HS-27A (cell line): Measurements from ENCODE around the gene CLEC16A.

ENCODE experiments used
- DNase-seq: peaks from one replicate; pipeline ENCODE4 v3.0.0-alpha.2; 2012; ENCODE audit warnings: low read depth, missing footprints

The CLEC16A gene

DNA sequence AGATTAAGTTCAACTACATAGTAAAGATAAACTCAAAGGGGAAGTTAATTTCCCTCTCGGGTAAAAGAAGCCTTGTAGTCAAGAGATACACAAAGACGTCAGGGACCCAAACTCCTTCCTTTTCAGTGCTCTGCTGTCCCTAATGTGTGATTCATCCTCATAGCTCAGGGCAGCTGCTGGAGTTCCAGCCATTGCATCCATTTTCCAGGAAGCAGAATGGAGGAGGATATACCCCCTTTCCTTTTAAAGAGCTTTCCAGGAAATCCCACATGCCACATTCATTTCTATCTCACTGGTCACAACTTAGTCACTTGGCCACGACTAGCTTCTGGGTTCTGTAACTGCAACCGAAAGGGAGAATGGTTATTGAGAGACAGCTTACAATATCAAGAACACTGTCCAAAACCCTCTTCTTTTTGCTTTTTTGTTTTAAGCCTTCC is 216.3 kb downstream of the CLEC16A start:
- no peak for DNase-seq

DNA sequence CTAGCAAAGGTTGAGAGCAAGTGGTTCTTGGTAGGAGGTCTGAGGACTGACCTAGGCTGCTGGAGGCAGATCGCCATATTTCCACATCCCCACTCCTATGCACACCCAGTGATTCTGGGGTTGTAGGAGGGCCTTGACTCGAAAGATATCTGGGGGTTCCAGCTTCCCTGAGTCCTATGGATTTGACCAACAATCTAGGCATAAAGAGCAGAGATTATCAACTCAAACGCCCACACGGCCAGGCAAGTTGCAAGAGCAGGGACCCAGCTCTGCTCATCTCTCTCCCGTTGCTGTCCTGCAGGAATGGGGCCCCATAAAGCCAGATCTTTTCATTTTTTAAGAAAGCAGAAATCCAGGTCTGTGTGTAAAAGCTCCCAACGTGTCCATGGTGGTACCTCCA is 217.1 kb downstream of the CLEC16A start:
- no peak for DNase-seq

DNA sequence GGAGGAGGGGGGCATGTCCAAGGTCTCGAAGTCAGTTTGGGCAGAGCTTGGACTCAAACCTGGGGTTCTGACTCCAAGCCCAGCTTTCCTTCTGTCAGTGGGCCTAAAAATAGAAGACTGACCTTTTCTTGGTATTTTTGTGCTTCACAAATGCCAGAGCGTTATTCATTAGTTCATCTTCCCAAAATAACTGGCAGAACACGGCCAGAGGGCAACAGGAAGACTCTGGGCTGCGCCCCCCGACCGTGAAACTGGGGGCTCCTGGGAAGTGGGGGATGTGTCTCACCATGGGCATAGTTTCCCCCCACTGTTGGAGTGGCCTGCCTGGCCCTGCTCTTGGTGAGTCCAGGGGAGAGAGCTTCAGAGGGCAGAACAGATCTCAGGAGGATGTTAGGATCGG is 217.6 kb downstream of the CLEC16A start:
- no peak for DNase-seq

DNA sequence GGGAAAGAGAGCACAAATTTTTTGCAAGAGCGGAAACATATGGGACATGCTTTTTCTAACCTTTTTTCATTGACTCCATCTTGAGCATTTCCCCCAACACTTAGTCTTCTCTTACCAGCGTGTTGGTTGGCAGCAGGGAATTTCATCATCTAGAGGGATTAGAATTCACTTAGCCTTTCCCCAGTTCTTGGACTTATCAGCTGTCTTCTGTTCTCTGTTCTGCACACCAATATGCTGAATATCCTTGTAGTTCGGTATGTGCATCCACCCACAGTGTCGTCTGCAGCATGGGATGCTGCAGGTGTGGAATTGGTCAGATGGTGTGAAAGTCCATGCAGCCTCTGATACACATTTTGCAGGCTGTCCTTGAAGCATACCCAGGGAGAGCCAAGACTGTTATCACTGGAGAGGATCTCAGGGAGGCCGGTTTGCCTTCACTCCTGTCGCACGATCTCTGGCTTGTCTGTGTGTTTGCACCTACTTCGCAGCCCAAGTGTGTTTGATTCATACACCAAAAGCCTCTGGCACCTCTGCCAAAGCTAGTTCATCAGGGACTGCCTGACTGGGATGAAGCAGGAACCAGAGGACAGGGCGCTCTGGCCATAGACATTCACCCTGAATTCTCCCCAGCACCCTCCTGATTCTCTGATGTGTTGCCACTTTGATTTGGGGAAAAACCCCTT is 218.4 kb downstream of the CLEC16A start:
- DNase-seq, result no peak

DNA sequence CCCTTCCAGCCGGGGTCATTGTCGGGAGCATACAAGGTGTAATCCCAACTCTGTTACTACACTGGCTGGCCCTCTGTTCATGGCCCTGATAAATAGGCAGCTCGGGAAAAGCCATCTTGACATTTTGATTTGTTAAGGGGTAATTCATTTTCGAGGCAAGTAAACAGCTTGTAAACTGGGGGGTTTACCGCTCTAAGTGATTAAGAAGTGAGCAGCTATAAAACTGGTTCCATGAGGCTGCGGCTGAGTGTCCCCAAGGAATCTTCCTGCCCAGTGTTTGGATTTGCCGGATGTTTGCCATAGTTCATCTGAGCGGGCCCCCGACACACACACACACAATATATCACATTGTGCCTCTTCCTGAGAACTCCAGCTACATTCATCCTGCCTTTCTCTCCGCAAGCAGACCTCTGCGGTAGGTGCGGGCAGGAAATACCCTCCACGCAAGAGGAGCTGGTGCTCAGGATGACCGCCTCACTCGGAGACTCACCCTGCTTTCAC is 219.4 kb downstream of the CLEC16A start:
- no peak for DNase-seq

DNA sequence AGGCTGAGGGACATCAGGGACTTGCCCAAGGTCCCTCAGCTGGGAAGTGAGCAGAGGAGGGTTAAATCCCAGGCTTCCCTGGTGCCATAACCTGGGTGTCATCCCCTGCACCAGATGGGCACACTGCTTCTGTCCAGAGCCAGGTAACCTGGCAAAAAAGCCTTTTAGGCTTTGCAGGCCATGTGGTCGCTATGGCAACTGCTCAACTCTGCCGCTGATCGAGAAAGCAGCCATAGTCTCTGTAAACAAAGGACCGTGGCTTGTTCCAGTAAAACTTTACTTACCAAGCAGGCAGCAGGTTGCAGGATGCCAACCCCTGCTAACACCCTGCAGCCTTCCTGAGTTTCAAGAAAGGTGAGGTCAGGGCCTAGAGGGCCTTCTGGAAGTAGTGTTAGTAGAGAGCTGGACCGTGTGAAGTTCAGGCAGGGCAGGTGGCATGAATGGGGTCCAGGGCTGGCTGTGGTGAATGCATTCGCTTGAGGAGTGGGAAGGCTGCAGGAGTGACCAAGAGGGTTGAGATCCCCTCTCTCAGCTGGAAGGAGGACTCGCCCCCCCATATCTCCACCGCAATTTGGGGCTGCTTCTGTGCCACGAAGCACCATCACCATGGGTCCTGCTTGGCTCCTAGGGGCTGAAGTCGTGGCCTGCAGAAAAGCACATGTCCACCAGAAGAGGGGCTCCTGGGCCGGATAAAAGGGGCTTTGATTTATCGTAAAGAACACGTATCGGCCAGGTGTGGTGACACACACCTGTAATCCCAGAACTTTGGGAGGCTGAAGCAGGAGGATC is 220.3 kb downstream of the CLEC16A start:
- DNase-seq, result no peak

DNA sequence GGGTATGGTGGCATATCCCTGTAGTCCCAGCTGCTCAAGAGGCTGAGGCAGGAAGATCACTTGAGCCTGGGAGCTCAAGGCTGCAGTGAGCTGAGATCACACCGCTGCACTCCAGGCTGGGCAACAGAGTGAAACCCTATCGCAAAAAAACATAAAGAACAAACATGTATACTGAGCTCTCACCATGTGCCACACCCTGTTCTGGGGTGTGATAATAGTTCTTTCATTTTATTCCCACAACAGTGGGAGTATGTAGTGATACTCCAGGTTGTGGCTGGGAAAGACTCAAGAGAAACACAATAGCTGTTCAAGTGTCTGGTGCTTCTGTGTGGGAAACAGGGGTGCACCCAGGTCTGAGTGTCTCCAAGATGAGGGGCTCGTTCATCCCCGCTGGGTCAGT is 221.0 kb downstream of the CLEC16A start:
- DNase-seq, result no peak

DNA sequence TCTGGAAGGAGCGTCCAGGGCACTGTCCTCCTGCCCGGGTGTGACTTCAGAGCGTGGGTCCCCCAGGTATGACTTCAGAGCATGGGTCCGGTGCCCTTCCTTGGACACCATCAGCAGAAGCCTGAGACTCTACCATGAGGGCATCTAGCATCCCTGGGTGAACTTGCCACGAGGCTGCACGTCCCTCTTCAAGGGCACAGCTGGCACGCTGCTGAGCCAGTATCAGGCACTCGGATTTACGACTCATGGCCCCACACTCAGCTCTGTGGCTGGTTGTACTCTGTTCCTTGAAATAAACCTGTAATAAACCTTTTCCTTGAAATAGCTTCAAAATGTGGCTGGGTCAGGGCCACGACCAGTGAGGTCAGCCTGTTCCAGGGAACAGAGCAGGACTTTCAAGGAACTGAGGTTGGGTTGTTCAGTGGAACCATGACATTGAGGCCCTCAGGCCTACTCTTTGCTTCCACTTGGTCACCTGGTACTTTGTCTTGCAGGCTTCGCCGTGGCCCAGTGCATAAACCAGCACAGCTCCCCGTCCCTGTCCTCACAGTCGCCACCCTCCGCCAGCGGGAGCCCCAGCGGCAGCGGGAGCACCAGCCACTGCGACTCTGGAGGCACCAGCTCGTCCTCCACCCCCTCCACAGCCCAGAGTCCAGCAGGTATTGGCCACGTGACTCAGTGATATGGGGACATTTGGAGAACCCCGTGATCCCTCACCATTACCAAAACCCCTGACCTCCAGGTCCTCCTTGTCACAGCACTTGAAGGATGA is 221.7 kb downstream of the CLEC16A start:
- no peak for DNase-seq

DNA sequence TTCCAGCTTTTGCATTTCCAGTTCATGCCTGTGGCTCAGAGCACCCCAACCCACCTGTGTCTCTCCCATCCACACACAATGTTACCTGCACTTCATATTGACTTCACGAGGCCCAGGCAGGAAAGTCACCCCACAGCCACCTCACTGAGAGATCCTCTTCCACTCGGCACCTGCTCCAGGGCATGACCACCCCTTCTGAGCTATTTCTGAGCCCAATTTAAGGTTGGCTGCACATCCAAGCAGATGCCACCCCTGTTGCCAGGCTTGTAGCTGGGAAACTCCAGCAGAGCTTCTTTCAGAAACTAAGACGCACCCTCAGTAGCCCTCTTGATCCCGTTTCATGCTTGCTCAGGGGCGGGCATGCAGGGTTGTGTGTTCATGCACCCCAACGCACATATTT is 223.2 kb downstream of the CLEC16A start:
- no peak for DNase-seq

DNA sequence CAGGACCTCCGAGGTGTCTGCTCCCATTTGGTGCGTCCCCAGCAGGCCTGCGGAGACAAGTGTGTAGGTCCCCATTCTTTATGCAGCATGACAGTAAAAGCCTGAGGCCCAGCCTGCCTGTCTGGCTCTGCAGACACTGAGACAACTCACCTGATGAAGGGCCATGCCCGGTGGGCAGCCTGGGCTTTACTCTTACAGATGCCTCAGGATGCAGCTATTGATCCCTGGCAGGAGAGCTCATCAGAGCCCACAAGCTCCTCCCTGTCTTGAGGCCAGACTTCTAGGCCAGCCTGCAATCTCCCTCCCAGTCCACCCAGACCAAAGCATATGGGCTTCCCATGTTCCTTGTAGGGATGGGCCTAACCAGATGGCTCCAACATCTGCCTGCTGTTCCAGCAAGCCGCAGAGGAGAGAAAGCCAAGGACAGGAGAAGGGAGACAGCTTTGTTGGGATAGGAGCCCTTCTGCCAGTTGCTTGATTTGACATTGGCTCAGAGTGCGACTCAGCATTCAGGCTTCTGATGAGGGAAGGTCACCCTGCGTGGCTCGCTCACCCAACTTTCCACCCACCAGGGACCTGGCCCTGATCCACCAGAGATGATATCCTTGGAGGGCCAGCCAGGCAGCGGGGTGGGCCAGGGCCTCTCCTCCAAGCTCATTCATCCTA is 224.2 kb downstream of the CLEC16A start:
- no peak for DNase-seq

DNA sequence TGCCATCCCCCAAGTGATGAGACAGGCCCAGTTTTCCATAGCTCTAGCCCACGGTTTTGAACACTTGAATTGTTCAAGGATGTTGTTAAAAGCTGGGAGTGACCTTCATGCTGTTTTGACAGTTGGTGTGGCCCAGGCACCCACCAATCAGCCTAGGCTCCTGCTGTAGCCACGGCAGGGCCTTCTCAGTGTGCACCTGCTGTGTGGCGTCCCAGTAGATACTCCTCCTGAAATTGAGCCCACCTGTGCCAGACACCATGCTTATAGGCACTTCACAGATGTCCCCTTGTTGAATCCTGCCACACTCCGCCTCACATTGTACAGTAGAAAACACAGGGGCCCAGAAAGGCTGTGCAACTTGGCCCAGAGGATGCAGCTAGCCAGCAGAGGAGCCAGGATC is 225.3 kb downstream of the CLEC16A start:
- no peak for DNase-seq

DNA sequence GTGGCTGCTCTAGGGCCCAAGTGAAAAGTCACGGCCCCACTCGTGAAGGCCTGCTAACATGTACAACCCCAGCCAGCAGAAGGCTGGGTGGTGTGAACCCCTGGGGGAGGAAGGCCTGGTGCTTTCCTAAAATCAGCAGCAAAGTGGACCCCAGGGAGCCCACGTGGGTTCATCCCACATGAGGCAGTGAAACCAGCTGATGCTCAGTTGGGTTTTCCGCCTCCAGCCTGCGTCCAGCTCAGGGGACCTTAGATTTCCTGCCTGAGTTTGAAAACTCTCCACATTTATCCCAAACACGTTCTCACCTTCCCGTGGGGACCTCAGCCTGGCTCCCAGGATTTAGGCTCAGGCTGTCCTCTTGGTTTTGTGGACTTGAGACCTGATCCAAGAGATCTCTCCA is 225.8 kb downstream of the CLEC16A start:
- DNase-seq, result no peak

DNA sequence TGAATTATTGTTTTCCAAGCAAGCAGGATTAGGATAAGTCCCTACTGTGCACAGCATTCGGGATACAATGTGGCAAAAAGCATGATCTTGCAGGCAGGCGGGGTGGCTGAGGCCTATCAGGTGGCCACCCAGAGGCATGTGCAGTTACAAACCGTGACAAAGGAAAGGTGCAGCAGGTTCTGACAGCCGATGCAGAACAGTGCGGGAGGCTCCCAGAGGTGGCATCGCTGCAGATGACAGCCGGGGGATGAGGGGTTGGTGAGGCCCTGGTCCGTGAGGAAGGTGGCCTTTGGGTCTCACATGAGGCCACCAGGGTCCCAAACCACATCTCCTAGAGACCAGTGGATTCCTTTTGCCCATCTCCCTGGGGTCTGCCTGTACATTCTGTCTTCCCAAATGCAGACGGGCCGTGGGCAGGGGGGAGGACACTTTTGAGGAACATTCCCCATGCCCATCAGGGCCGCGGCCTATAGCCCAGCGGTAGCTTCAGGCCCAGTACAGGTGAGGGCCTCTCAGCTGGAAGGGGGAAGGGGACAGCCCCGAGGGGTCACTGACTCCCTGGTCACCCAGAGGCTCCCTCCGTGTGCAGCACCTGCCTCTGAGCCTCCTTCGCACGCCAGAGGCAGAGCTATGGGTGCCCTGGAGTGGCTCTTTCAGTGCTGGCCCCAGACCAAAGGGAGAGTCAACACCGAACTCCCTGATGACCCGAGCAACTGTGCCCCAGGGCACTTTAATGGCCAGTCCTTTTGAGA is 226.5 kb downstream of the CLEC16A start:
- DNase-seq, result no peak

DNA sequence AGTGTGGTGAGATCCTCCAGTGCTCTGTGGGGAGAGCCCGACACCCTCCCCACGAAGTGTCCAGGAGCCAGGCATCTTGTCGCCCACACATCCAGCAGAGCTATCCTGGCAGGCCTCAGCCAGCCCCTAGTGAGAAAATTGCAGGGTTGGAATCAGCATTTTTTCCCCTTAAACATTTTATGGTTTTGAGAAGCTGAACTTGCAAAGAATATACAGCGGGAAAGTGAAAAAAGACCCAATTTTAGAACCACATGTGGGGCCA is 227.0 kb downstream of the CLEC16A start:
- DNase-seq, result no peak

DNA sequence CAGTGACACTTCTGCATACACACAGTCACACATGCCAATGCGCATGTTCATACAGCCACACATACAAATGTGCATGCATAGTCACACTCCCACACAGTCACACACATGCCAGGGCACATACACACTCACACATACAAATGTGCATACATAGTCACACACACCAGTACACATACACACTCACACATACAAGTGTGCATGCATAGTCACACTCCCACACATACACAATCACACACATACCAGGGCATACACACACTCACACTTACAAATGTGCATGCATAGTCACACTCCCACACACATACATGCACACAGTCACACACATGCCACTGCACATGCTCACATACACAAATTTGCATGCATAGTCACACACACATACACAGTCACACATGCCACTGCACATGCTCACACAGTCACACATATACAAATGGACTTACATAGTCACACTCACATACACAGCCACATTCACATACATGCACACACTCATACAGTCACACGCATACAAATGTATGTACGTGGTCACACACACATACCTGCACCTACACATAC is 227.5 kb downstream of the CLEC16A start:
- DNase-seq, result no peak

DNA sequence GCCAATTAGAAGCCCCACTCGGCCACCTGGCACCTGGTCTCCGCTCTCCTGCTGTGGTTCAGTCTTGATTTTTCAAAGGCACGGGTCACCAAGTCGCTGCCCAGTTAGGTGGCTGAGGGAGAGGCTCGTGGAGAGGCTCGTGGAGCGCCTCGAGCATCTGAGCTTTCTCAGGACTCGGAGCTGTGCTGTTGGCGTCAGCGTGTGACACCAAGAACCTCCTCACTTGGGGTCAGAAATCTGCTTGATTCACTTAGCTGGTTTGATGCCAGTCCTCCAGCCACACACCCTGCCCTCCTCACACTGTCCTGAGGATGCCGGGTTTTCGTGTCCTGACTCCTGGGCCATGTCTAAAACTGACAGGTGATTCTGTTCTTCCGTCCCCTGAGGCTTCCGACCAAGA is 229.1 kb downstream of the CLEC16A start:
- no peak for DNase-seq

DNA sequence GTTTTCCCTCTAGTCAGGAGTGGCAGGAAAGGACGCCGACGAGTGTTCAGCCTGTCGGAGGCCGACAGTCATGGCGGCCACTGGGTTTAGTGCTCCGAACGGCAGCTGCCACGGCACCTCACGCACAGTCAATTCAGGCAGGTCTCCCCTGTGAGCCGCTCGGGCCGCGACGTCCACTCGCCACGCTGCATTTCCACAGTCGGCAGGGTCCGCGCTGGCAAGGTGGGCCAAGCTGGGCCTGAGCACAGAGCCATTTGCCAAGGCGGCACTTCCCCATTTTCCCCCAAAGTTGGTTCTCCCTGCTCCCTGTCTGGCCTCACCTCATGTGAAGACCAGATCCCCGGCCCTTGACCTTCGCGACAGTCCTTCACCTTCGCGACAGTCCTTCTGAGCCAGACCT is 229.8 kb downstream of the CLEC16A start:
- no peak for DNase-seq

DNA sequence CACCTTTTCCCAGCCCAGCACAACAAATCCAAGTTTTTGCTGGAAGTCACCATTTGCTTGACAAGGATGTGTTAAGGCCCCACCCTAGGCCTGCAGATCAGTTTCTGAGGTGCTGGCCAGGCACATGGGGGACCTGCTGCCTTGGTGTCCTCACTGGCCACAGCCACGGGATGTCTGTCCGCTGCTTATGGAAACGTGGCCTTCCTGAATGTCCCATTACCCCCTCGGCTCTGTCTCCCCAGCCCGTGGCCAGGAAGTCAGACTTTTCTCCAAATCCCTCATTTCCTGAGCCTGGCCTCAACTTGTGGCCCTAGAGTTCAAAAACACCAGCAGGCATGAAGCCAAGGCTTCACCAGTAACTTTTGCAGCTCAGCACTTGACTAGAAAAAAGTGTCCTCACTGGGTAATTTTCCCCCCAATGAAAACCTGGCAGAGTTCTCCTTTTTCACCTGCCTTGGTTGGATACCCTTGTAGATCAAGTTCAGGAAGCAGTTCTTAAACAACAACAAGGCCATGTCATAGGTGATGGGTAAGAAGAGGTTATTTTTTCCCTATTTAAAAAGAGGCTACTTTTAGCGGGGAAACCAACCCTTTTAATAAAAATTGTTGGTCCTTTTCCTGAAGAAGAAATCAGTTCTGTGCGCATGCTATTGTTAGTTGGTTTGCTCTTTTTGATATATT is 230.9 kb downstream of the CLEC16A start:
- DNase-seq, result no peak

DNA sequence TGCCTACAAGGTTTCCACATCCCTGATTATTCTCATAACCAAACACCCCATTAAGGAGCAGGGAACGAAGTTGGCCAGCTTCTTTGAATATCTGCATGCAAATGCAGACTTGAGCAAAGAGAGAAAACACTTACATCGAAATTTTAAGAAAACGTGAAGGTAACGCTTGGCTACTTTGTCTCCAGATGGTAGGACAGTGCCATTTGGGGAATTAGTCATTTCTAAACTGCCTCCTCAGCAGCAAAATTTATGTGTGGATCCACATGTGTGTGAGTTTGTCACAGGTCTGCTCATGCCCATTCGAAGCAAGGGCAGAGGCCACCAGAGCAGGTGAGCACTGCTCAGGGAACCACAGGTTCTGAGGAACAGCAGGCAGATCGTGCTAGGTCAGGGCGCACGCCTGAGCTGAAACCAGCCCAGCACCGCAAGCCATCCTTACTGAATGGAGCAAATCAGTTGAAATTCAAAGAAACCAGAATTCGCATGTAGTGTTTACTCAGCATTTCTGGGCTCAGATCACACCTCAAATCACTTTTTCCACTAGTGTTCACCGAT is 231.5 kb downstream of the CLEC16A start:
- no peak for DNase-seq

DNA sequence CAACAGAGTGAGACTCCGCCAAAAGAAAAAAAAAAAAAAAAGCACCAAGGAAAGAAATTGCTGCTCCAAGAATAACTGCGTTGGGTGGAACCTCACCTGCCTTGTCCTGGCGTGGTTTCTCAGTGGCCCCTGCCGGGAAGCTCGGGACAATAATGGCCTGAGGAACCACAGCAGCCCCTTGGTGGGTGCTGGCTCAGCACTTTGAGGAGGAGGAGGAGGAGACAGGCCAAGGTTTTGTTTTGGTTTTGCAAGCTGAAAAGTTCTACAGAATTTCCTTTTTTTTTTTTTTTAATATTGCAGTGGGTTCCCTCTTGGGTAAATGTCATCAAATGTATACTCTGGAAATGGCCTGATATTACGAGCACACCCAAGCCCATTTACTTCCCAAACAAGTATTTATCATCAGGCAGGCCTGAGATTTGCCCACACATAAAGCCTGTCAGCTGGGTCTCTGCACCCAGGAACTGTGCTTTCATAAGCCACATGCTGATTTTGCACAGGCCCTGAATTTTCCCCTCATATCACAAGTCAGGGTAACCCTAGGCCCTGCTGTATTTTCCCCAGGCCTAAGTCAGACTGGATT is 233.3 kb downstream of the CLEC16A start:
- DNase-seq, result no peak
